Liver (tissue), 3 donors: ENCODE data around the gene SKAP2.

Experiments used
- ATF3 ChIP-seq: IDR thresholded peaks from 2 replicates; pipeline ENCODE4 v1.6.1; 2016; ENCODE audit warnings: antibody characterized with exemption
- CTCF ChIP-seq: fragments of 150-350 bp; IDR thresholded peaks from 2 replicates; pipeline ENCODE4 v1.5.1; 2017; ENCODE audit warnings: improper control_type of control experiment, low read depth, low read length; ENCODE audit not compliant: missing input control
- EGR1 ChIP-seq, 2 donors: IDR thresholded peaks; 2 replicates each; pipeline ENCODE4 v1.6.1; 2016 to 2018; ENCODE audit warnings: antibody characterized with exemption in 2 of 2, low read depth in 2 of 2
- FOXA1 ChIP-seq: IDR thresholded peaks from 2 replicates; pipeline ENCODE4 v1.6.1; 2016; ENCODE audit warnings: antibody characterized with exemption
- GABPA ChIP-seq, 2 donors: IDR thresholded peaks in 1 of 2; conservative IDR thresholded peaks in 1 of 2; 2 replicates each; pipeline ENCODE4 v1.6.1; 2016; ENCODE audit warnings: antibody characterized with exemption in 2 of 2, mild to moderate bottlenecking in 1 of 2, moderate library complexity in 1 of 2
- JUND ChIP-seq, 2 donors: IDR thresholded peaks; 2 replicates each; pipeline ENCODE4 v1.6.1; 2016; ENCODE audit warnings: antibody characterized with exemption in 2 of 2
- MAX ChIP-seq: IDR thresholded peaks from 2 replicates; pipeline ENCODE4 v1.6.1; 2016; ENCODE audit warnings: antibody characterized with exemption
- NR2F2 ChIP-seq: IDR thresholded peaks from 2 replicates; pipeline ENCODE4 v1.6.1; 2016; ENCODE audit warnings: antibody characterized with exemption
- RAD21 ChIP-seq, 2 donors: IDR thresholded peaks; 2 replicates each; pipeline ENCODE4 v1.6.1; 2016; ENCODE audit warnings: antibody characterized with exemption in 2 of 2, mild to moderate bottlenecking in 2 of 2
- REST ChIP-seq: IDR thresholded peaks from 2 replicates; pipeline ENCODE4 v1.6.1; 2016; ENCODE audit warnings: antibody characterized with exemption, mild to moderate bottlenecking
- RXRA ChIP-seq, 2 donors: IDR thresholded peaks; 2 replicates each; pipeline ENCODE4 v1.6.1; 2017 to 2018; ENCODE audit warnings: antibody characterized with exemption in 2 of 2, mild to moderate bottlenecking in 1 of 2
- TAF1 ChIP-seq: conservative IDR thresholded peaks from 2 replicates; pipeline ENCODE4 v1.6.1; 2016; ENCODE audit warnings: antibody characterized with exemption, mild to moderate bottlenecking
- YY1 ChIP-seq: IDR thresholded peaks from 2 replicates; pipeline ENCODE4 v1.6.1; 2016; ENCODE audit warnings: antibody characterized with exemption, mild to moderate bottlenecking
- ZBTB33 ChIP-seq: IDR thresholded peaks from 2 replicates; pipeline ENCODE4 v1.6.1; 2016; ENCODE audit warnings: antibody characterized with exemption
- donor health status: healthy.
- donor health status: healthy.

- TF ChIP-seq CTCF (no peak), EGR1 (IDR thresholded peaks at IDR 0.05; ENCODE audit: low read depth in 2 of 2) (no peak), RXRA (IDR thresholded peaks at IDR 0.05) (no peak), TAF1 (no peak), ATF3 (no peak), ZBTB33 (no peak), REST (no peak), RAD21 (IDR thresholded peaks at IDR 0.05) (no peak), MAX (no peak), YY1 (no peak), JUND (IDR thresholded peaks at IDR 0.05) (no peak), GABPA (IDR thresholded peaks at IDR 0.05 in 1 of 2, conservative IDR thresholded peaks at IDR 0.05 in 1 of 2) (no peak), FOXA1 (no peak), NR2F2 (no peak)
Measured at GRCh38 chr7:26625286-26625685, 239.1 kb downstream of the SKAP2 start.
